ENCODE results near the gene FKBP15.

DNA sequence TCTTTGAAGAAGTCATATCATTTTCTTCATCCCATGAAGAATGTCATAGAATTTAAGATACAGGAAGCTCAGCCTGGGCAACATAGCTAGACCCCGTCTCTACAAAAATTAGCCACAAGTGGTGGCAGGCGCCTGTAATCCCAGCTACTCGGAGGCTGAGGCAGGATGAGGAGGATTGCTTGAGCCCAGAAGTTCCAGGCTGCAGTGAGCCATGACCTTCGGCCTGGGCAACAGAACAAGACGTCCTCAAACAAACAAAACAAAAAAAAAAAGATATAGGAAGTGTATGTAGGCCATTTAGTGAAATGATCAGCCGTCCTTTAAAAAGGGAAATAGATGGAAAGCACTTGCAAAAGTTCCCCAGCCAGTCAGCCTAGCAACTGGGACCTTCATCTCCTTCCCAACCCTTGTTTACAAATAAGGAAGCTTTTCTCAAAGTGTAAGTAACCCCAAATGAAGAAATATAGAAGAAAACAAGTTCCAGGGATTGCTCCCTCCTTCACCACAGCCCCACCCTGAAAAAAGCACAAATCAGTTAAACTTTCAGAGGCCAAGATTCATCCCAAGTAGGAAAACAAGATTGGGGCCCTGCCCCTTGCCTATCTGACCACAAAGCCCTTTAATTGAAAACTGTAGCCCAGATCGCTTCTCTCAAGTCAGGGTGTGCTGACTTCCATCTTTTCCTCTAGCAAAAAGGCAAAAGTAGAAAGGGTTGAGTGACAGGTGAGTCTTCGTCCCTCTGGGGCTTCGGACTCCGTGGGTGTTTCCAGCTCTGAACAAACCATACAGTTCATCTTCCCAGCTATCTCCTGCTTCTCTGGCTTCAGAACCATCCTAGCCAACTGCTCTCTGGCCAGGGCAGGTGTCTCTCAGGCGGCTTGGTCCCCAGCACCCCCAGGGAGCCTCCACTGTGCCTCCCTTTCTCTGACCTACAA is 69.1 kb downstream of the FKBP15 start:
- TF ChIP-seq, protein P1, sequence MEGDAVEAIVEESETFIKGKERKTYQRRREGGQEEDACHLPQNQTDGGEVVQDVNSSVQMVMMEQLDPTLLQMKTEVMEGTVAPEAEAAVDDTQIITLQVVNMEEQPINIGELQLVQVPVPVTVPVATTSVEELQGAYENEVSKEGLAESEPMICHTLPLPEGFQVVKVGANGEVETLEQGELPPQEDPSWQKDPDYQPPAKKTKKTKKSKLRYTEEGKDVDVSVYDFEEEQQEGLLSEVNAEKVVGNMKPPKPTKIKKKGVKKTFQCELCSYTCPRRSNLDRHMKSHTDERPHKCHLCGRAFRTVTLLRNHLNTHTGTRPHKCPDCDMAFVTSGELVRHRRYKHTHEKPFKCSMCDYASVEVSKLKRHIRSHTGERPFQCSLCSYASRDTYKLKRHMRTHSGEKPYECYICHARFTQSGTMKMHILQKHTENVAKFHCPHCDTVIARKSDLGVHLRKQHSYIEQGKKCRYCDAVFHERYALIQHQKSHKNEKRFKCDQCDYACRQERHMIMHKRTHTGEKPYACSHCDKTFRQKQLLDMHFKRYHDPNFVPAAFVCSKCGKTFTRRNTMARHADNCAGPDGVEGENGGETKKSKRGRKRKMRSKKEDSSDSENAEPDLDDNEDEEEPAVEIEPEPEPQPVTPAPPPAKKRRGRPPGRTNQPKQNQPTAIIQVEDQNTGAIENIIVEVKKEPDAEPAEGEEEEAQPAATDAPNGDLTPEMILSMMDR (IDR thresholded peaks at IDR 0.05), result no peak
- TF ChIP-seq POLR2AphosphoS5 (IDR thresholded peaks at IDR 0.05), result no peak
